ENCODE data around the gene AUTS2.

DNA sequence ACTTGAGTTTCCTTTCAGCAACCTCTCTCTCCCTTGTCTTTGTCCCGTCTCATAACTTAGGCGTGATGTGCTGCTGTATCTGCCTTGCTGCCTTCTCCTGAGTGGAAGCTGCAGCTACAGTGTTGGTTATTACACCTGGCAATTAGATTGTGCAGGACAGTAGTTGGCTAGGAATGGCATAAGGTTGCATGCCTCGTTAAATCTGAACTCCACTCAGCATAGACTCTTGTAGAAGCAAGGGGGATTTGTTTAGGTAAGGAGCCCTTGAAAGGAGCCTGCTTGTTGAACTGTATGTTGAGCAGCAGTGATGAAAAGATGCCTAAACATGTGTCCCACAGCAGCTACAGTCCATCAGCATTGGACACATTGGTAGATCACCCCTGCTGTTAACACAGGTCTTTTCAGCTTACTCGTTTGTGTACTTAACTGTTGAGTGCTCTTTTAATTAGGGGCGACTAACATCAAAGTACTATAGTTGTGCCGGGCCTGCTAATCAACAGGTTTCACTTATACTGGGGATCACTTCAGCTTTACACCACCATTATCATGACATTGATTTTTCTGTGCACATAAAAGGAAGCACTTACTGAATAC lies 225.0 kb downstream of the AUTS2 start:
- TF ChIP-seq, protein P1, sequence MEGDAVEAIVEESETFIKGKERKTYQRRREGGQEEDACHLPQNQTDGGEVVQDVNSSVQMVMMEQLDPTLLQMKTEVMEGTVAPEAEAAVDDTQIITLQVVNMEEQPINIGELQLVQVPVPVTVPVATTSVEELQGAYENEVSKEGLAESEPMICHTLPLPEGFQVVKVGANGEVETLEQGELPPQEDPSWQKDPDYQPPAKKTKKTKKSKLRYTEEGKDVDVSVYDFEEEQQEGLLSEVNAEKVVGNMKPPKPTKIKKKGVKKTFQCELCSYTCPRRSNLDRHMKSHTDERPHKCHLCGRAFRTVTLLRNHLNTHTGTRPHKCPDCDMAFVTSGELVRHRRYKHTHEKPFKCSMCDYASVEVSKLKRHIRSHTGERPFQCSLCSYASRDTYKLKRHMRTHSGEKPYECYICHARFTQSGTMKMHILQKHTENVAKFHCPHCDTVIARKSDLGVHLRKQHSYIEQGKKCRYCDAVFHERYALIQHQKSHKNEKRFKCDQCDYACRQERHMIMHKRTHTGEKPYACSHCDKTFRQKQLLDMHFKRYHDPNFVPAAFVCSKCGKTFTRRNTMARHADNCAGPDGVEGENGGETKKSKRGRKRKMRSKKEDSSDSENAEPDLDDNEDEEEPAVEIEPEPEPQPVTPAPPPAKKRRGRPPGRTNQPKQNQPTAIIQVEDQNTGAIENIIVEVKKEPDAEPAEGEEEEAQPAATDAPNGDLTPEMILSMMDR (IDR thresholded peaks at IDR 0.05), result no peak
- no peak for TF ChIP-seq POLR2A (IDR thresholded peaks at IDR 0.05)

Measured in vagina (tissue), 2 donors.